HepG2 (cell line): ENCODE measurements around the gene SHF. TPM values are rescaled to one million over a fixed set of nuclear protein-coding genes. Genes with fewer than 3 reads are reported as not detected.

Source experiments
- ERF ChIP-seq: IDR thresholded peaks from 2 replicates; pipeline ENCODE4 v1.6.1; 2018; ENCODE audit warnings: missing biosample characterization, missing genetic modification reagents
- MEF2D ChIP-seq: sonication (generic); formaldehyde crosslinking; IDR thresholded peaks from 2 replicates; pipeline ENCODE4 v1.5.1; 2020; ENCODE audit warnings: mild to moderate bottlenecking, missing genetic modification reagents
- NFATC3 ChIP-seq: sonication (generic); formaldehyde crosslinking; IDR thresholded peaks from 2 replicates; pipeline ENCODE4 v1.5.1; 2020; ENCODE audit warnings: mild to moderate bottlenecking, missing genetic modification reagents
- PHF20 ChIP-seq: sonication (generic); formaldehyde crosslinking; IDR thresholded peaks from 2 replicates; pipeline ENCODE4 v1.5.0; 2020; ENCODE audit warnings: mild to moderate bottlenecking, missing genetic modification reagents
- PITX1 ChIP-seq: sonication (generic); formaldehyde crosslinking; IDR thresholded peaks from 2 replicates; pipeline ENCODE4 v1.5.1; 2020; ENCODE audit warnings: mild to moderate bottlenecking, missing genetic modification reagents
- POLR2A ChIP-seq, 2 experiments: IDR thresholded peaks; 2 replicates each; pipeline ENCODE4 v1.6.1; 2011; ENCODE audit warnings: low read depth in 2 of 2, low read length in 2 of 2, mild to moderate bottlenecking in 1 of 2, moderate library complexity in 1 of 2; ENCODE audit not compliant: insufficient read depth in 1 of 2
- RBM39 ChIP-seq: fragments of 200-400 bp; formaldehyde crosslinking; IDR thresholded peaks from one replicate; pipeline ENCODE4 v1.6.1; 2018; ENCODE audit warnings: antibody characterized with exemption, mild to moderate bottlenecking, low read depth, low read length; ENCODE audit not compliant: poor library complexity, severe bottlenecking
- RFXAP ChIP-seq: sonication (generic); formaldehyde crosslinking; IDR thresholded peaks from 2 replicates; pipeline ENCODE4 v1.4.0; 2020; ENCODE audit warnings: missing genetic modification reagents, borderline replicate concordance
- SRSF4 ChIP-seq: fragments of 200-400 bp; formaldehyde crosslinking; IDR thresholded peaks from one replicate; pipeline ENCODE4 v1.6.1; 2018; ENCODE audit warnings: mild to moderate bottlenecking, low read depth, low read length, moderate library complexity; ENCODE audit not compliant: poor library complexity, severe bottlenecking
- TAF1 ChIP-seq: sonication (generic); formaldehyde crosslinking; IDR thresholded peaks from 2 replicates; pipeline ENCODE4 v1.4.0; 2020; ENCODE audit warnings: missing genetic modification reagents
- ZFP37 ChIP-seq: sonication (generic); formaldehyde crosslinking; IDR thresholded peaks from 2 replicates; pipeline ENCODE4 v1.4.0; 2020; ENCODE audit warnings: missing genetic modification reagents, borderline replicate concordance
- ZIK1 ChIP-seq: sonication (generic); formaldehyde crosslinking; IDR thresholded peaks from 2 replicates; pipeline ENCODE4 v1.5.0; 2020; ENCODE audit warnings: mild to moderate bottlenecking, low read depth, missing genetic modification reagents, borderline replicate concordance
- ZMYM4 ChIP-seq: sonication (generic); formaldehyde crosslinking; IDR thresholded peaks from 2 replicates; pipeline ENCODE4 v1.8.1; 2023; ENCODE audit warnings: mild to moderate bottlenecking, missing genetic modification reagents
- ZNF292 ChIP-seq: sonication (generic); formaldehyde crosslinking; IDR thresholded peaks from 2 replicates; pipeline ENCODE4 v1.8.1; 2022; ENCODE audit warnings: mild to moderate bottlenecking, low read depth, missing genetic modification reagents, borderline replicate concordance
- ZNF441 ChIP-seq: sonication (generic); formaldehyde crosslinking; IDR thresholded peaks from 2 replicates; pipeline ENCODE4 v1.7.0; 2021; ENCODE audit warnings: missing genetic modification reagents, borderline replicate concordance
- ZNF563 ChIP-seq: sonication (generic); formaldehyde crosslinking; IDR thresholded peaks from 2 replicates; pipeline ENCODE4 v1.8.0; 2022; ENCODE audit warnings: mild to moderate bottlenecking, moderate library complexity, missing genetic modification reagents
- ZNF616 ChIP-seq: sonication (generic); formaldehyde crosslinking; IDR thresholded peaks from 2 replicates; pipeline ENCODE4 v1.5.0; 2020; ENCODE audit warnings: low read depth, mild to moderate bottlenecking, missing genetic modification reagents
- ZNF629 ChIP-seq: sonication (generic); formaldehyde crosslinking; conservative IDR thresholded peaks from 2 replicates; pipeline ENCODE4 v1.5.0; 2020; ENCODE audit warnings: missing genetic modification reagents
- ZNF777 ChIP-seq: sonication (generic); formaldehyde crosslinking; IDR thresholded peaks from 2 replicates; pipeline ENCODE4 v1.4.0; 2020; ENCODE audit warnings: missing genetic modification reagents
- polyA plus RNA-seq, 8 experiments: library from polyadenylated mRNA; depleted of rRNA in 3 of 8; stranded (reverse) in 7 of 8; unstranded in 1 of 8; fragments of >200 nt; fragmentation: Illumina TruSeq in 4 of 8; extraction: Trizol in 4 of 8; gene quantifications; 2 replicates each; pipeline versions ENCODE4 v1.2.1 to v1.2.3, GENCODE V29; 2011 to 2016; ENCODE audit warnings: low read depth in 4 of 8, missing spikeins in 1 of 8, mixed read lengths in 1 of 8; ENCODE audit not compliant: insufficient read depth in 1 of 8
- total RNA-seq, 5 experiments: library from RNA; depleted of rRNA; stranded (reverse); fragments of >200 nt; fragmentation: Illumina TruSeq; extraction: Trizol; gene quantifications; 2 replicates each; pipeline ENCODE4 v1.2.3, GENCODE V29; 2016; ENCODE audit warnings: low read depth in 1 of 5
- TF ChIP-seq, protein P1 (sequence below): sonication (generic); formaldehyde crosslinking; IDR thresholded peaks from 2 replicates; pipeline ENCODE4 v1.5.0; 2020; ENCODE audit warnings: mild to moderate bottlenecking, missing genetic modification reagents, borderline replicate concordance
- TF ChIP-seq, protein P2 (sequence below): sonication (generic); formaldehyde crosslinking; IDR thresholded peaks from 2 replicates; pipeline ENCODE4 v1.5.1; 2020; ENCODE audit warnings: mild to moderate bottlenecking, missing genetic modification reagents, moderate library complexity
- TF ChIP-seq, protein P3 (sequence below), 2 experiments: sonication (generic) in 1 of 2; formaldehyde crosslinking in 1 of 2; IDR thresholded peaks; 2 replicates each; pipeline versions ENCODE4 v1.4.0 to v1.6.1; 2018 to 2020; ENCODE audit warnings: missing genetic modification reagents in 2 of 2, borderline replicate concordance in 1 of 2, low read depth in 1 of 2, mild to moderate bottlenecking in 1 of 2, missing biosample characterization in 1 of 2

The SHF gene
- total and polyA plus RNA-seq, 2 of the 13 experiments (the other 11 are each of a cell fraction or from before 2014, with no cell fraction given) = 20.9 to 25.5 TPM

DNA sequence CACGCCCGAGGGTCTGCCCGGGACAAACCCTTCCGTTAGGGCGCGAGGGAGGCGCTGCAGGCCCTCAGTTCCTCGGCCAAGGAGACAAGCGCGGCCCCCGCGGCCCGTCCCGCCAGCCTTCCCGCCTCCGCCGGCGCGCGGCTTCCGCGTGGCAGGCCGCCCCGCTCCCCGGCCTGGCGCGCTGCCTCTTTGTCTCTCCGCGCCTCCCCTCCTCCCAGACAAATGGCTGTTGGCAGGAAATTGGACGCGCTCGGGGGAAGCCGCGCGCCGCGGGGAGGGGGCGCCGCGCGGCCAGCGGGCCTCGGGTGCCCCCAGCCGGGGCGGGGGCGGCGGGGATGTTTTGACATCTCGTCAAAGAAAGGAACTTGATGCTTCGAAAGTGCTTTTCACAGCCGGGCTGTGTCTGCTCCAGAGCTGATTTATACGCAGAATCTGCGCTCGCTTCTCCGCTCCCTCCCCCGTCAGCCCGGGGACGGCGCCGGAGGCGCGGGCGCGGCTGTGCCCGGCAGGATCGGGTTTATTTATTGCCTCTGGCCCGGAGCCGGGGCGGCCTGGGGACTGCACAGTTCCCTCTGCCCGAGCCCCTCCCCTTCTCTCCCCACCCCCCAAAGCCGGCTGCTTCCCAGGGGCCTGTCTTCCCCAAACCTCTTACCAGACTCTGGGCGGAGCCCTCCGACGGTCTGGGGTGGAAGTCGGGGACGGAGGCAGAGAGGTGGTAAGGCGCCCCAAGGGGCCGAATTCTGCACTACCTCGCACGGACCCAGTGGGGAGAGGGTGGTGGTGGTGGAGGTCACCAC, 20.7 kb downstream of the SHF start (continued):
- TF ChIP-seq ZFP37 (CRISPR knock-in tag) (no peak), ZNF616 (CRISPR knock-in tag) (peak; percentile 54; the same call in 1 of the 2 replicates), ZNF292 (CRISPR knock-in tag) (no peak), ZNF629 (no peak), ZNF777 (peak; percentile 75; the same call in 1 of the 2 replicates), ZNF441 (peak; percentile 50; the same call in 1 of the 2 replicates), PHF20 (CRISPR knock-in tag) (peak; percentile 62), POLR2A (IDR thresholded peaks at IDR 0.05; ENCODE audit: insufficient read depth in 1 of 2, low read depth in 2 of 2, low read length in 2 of 2) (peak; percentile 30 to 34; a peak in 3 of 4 replicates), ZMYM4 (CRISPR knock-in tag) (0 out of 2 replicates have a peak, but pooled peaks have one; percentile 33), MEF2D (CRISPR knock-in tag) (0 out of 2 replicates have a peak, but pooled peaks have one; percentile 30), RFXAP (0 out of 2 replicates have a peak, but pooled peaks have one; percentile 10), PITX1 (0 out of 2 replicates have a peak, but pooled peaks have one; percentile 31), SRSF4 (peak; percentile 34), TAF1 (CRISPR knock-in tag) (no peak; the same call in 1 of the 2 replicates), RBM39 (peak; percentile 35), ZIK1 (CRISPR knock-in tag) (0 out of 2 replicates have a peak, but pooled peaks have one; percentile 39), ZNF563 (CRISPR knock-in tag) (peak; percentile 70; the same call in 1 of the 2 replicates), NFATC3 (CRISPR knock-in tag) (no peak), ERF (CRISPR knock-in tag) (no peak)
- TF ChIP-seq, protein P1, sequence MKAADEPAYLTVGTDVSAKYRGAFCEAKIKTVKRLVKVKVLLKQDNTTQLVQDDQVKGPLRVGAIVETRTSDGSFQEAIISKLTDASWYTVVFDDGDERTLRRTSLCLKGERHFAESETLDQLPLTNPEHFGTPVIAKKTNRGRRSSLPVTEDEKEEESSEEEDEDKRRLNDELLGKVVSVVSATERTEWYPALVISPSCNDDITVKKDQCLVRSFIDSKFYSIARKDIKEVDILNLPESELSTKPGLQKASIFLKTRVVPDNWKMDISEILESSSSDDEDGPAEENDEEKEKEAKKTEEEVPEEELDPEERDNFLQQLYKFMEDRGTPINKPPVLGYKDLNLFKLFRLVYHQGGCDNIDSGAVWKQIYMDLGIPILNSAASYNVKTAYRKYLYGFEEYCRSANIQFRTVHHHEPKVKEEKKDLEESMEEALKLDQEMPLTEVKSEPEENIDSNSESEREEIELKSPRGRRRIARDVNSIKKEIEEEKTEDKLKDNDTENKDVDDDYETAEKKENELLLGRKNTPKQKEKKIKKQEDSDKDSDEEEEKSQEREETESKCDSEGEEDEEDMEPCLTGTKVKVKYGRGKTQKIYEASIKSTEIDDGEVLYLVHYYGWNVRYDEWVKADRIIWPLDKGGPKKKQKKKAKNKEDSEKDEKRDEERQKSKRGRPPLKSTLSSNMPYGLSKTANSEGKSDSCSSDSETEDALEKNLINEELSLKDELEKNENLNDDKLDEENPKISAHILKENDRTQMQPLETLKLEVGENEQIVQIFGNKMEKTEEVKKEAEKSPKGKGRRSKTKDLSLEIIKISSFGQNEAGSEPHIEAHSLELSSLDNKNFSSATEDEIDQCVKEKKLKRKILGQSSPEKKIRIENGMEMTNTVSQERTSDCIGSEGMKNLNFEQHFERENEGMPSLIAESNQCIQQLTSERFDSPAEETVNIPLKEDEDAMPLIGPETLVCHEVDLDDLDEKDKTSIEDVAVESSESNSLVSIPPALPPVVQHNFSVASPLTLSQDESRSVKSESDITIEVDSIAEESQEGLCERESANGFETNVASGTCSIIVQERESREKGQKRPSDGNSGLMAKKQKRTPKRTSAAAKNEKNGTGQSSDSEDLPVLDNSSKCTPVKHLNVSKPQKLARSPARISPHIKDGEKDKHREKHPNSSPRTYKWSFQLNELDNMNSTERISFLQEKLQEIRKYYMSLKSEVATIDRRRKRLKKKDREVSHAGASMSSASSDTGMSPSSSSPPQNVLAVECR (CRISPR knock-in tag) = peak; percentile 53; the same call in 1 of the 2 replicates
- TF ChIP-seq, protein P2, sequence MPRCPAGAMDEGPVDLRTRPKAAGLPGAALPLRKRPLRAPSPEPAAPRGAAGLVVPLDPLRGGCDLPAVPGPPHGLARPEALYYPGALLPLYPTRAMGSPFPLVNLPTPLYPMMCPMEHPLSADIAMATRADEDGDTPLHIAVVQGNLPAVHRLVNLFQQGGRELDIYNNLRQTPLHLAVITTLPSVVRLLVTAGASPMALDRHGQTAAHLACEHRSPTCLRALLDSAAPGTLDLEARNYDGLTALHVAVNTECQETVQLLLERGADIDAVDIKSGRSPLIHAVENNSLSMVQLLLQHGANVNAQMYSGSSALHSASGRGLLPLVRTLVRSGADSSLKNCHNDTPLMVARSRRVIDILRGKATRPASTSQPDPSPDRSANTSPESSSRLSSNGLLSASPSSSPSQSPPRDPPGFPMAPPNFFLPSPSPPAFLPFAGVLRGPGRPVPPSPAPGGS (CRISPR knock-in tag) = 0 out of 2 replicates have a peak, but pooled peaks have one; percentile 23
- TF ChIP-seq, protein P3, sequence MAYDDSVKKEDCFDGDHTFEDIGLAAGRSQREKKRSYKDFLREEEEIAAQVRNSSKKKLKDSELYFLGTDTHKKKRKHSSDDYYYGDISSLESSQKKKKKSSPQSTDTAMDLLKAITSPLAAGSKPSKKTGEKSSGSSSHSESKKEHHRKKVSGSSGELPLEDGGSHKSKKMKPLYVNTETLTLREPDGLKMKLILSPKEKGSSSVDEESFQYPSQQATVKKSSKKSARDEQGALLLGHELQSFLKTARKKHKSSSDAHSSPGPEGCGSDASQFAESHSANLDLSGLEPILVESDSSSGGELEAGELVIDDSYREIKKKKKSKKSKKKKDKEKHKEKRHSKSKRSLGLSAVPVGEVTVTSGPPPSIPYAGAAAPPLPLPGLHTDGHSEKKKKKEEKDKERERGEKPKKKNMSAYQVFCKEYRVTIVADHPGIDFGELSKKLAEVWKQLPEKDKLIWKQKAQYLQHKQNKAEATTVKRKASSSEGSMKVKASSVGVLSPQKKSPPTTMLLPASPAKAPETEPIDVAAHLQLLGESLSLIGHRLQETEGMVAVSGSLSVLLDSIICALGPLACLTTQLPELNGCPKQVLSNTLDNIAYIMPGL (CRISPR knock-in tag; IDR thresholded peaks at IDR 0.05; ENCODE audit: borderline replicate concordance in 1 of 2, low read depth in 1 of 2) = peak; percentile 55 to 76
